Endothelial cell of umbilical vein (primary cell): ENCODE measurements around the gene AMH. TPM values are rescaled to one million over a fixed set of nuclear protein-coding genes. Genes with fewer than 3 reads are reported as not detected.

Source experiments
- BruUV-seq: library from RNA; stranded (reverse); fragments of 400-500 nt; replicated peaks from 2 replicates; lab custom pipeline; 2021; lab: Mats Ljungman, UMichigan
- CTCF ChIA-PET: fragments of 300-600, 350-600 bp; sonication (Branson Sonifier 250); formaldehyde crosslinking; loops from one replicate; lab custom pipeline; 2021; ENCODE audit warnings: antibody characterized with exemption, inconsistent platforms; lab: Charles Lee
- POLR2A ChIA-PET: fragments of 300-600, 350-600 bp; sonication (Branson Sonifier 250); formaldehyde crosslinking; loops from one replicate; lab custom pipeline; 2021; ENCODE audit warnings: antibody characterized with exemption, inconsistent platforms; lab: Charles Lee
- DNase-seq: peaks from one replicate; pipeline ENCODE4 v3.0.0-alpha.2; 2011; ENCODE audit warnings: low read depth, low spot score
- FAIRE-seq: peaks from 2 replicates; lab custom pipeline; 2011; peaks lifted over from hg19 to GRCh38; lab: Jason Lieb, UNC
- H2AFZ ChIP-seq: 2 replicates; pipeline ENCODE4 v1.6.0; 2012; ENCODE audit warnings: low read depth, low read length, control low read depth, inconsistent platforms
- H3K27ac ChIP-seq: 2 replicates; pipeline ENCODE4 v1.5.1; 2011; ENCODE audit warnings: low read depth, mild to moderate bottlenecking, control low read depth, low read length, moderate library complexity; ENCODE audit not compliant: insufficient read depth
- H3K27me3 ChIP-seq, 2 experiments: 2 replicates each; pipeline versions ENCODE4 v1.6.0 to v1.6.1; 2011; ENCODE audit warnings: low read length in 2 of 2, mixed read lengths in 1 of 2; ENCODE audit not compliant: control insufficient read depth in 2 of 2, insufficient read depth in 2 of 2
- H3K36me3 ChIP-seq, 2 experiments: 2 replicates in 1 of 2; 3 replicates in 1 of 2; pipeline ENCODE4 v1.5.1; 2011; ENCODE audit warnings: low read length in 2 of 2, mild to moderate bottlenecking in 1 of 2, moderate library complexity in 1 of 2; ENCODE audit not compliant: control insufficient read depth in 2 of 2, insufficient read depth in 2 of 2; ENCODE audit errors: extremely low read depth in 1 of 2
- H3K4me1 ChIP-seq: 3 replicates; pipeline ENCODE4 v1.5.1; 2011; ENCODE audit warnings: mild to moderate bottlenecking, low read length; ENCODE audit not compliant: control insufficient read depth, insufficient read depth; ENCODE audit errors: extremely low read depth
- H3K4me2 ChIP-seq: 2 replicates; pipeline ENCODE4 v1.6.1; 2011; ENCODE audit warnings: low read length, control low read depth, mixed read lengths; ENCODE audit not compliant: insufficient read depth
- H3K4me3 ChIP-seq, 3 experiments: fragments of 200-600 bp in 1 of 3; sonication (generic), shearing (Covaris generic) in 1 of 3; replicated peaks in 1 of 3; 2 replicates each; pipeline ENCODE4 v1.5.1; 2011 to 2016; ENCODE audit warnings: control low read depth in 3 of 3, low read length in 3 of 3, mild to moderate bottlenecking in 2 of 3, inconsistent platforms in 1 of 3, low read depth in 1 of 3, moderate library complexity in 1 of 3; ENCODE audit not compliant: insufficient read depth in 1 of 3
- H3K79me2 ChIP-seq: 2 replicates; pipeline ENCODE4 v1.6.0; 2012; ENCODE audit warnings: low read length, inconsistent platforms; ENCODE audit not compliant: control insufficient read depth, insufficient read depth
- H3K9ac ChIP-seq: replicated peaks from 2 replicates; pipeline ENCODE3; 2011; ENCODE audit warnings: low read length, control low read depth; ENCODE audit not compliant: insufficient read depth; ENCODE audit errors: extremely low read depth
- H3K9me1 ChIP-seq: replicated peaks from 3 replicates; pipeline ENCODE4 v1.6.0; 2011; ENCODE audit warnings: mild to moderate bottlenecking, low read length; ENCODE audit not compliant: control insufficient read depth, insufficient read depth; ENCODE audit errors: extremely low read depth
- H3K9me3 ChIP-seq: replicated peaks from 2 replicates; pipeline ENCODE4 v1.5.1; 2012; ENCODE audit warnings: low read length, inconsistent platforms; ENCODE audit not compliant: control insufficient read depth, insufficient read depth
- H4K20me1 ChIP-seq: replicated peaks from 2 replicates; pipeline ENCODE3; 2011; ENCODE audit warnings: mild to moderate bottlenecking, low read length; ENCODE audit not compliant: control insufficient read depth, insufficient read depth; ENCODE audit errors: extremely low read depth
- CTCF ChIP-seq, 2 donors: IDR thresholded peaks; 1 replicate in 1 of 2; 2 replicates in 1 of 2; pipeline ENCODE4 v1.5.1; 2011; ENCODE audit warnings: low read length in 2 of 2, mild to moderate bottlenecking in 2 of 2, moderate library complexity in 2 of 2, control low read depth in 1 of 2, inconsistent platforms in 1 of 2, low read depth in 1 of 2; ENCODE audit not compliant: insufficient read depth in 1 of 2; ENCODE audit errors: extremely low read depth in 1 of 2
- EZH2 ChIP-seq: IDR thresholded peaks from 2 replicates; pipeline ENCODE4 v1.6.1; 2012; ENCODE audit warnings: borderline replicate concordance, low read depth, mild to moderate bottlenecking, moderate library complexity, low read length, inconsistent platforms; ENCODE audit not compliant: severe bottlenecking
- FOS ChIP-seq: IDR thresholded peaks from 2 replicates; pipeline ENCODE4 v1.6.1; 2011; ENCODE audit warnings: mild to moderate bottlenecking, low read length, moderate library complexity, borderline replicate concordance; ENCODE audit not compliant: insufficient read depth
- GATA2 ChIP-seq: IDR thresholded peaks from 2 replicates; pipeline ENCODE4 v1.7.0; 2011; ENCODE audit warnings: low read depth, mild to moderate bottlenecking, moderate library complexity, mixed read lengths, low read length; ENCODE audit not compliant: insufficient read length, insufficient read depth
- JUN ChIP-seq: IDR thresholded peaks from 2 replicates; pipeline ENCODE4 v1.6.1; 2011; ENCODE audit warnings: borderline replicate concordance, low read depth; ENCODE audit not compliant: insufficient read length, insufficient read depth
- MAX ChIP-seq: IDR thresholded peaks from 2 replicates; pipeline ENCODE4 v1.6.1; 2011; ENCODE audit not compliant: insufficient read depth, insufficient read length
- MYC ChIP-seq: IDR thresholded peaks from one replicate; pipeline ENCODE4 v1.6.1; 2011; ENCODE audit warnings: mild to moderate bottlenecking, low read depth, low read length
- POLR2A ChIP-seq: IDR thresholded peaks from 2 replicates; pipeline ENCODE4 v1.6.1; 2012; ENCODE audit warnings: low read depth, mild to moderate bottlenecking, control low read depth, low read length
- POLR2AphosphoS5 ChIP-seq: IDR thresholded peaks from 2 replicates; pipeline ENCODE4 v1.6.1; 2012; ENCODE audit warnings: low read depth, mild to moderate bottlenecking, control low read depth, low read length, moderate library complexity; ENCODE audit not compliant: insufficient read depth
- dilution Hi-C: fragments of 300-500 bp; cut with MboI; formaldehyde crosslinking; loops from one replicate; pipeline ENCODE4 v1.15.0; 2019; ENCODE audit warnings: low sequenced_read_pairs; ENCODE audit not compliant: extremely low pct_ligation_motif_present
- intact Hi-C: fragments of 100-400 bp; cut with micrococcal nuclease; formaldehyde crosslinking; loops from one replicate; pipeline ENCODE4 v1.10.0; 2022
- polyA plus RNA-seq, 4 experiments: library from polyadenylated mRNA; depleted of rRNA in 3 of 4; stranded (reverse) in 3 of 4; unstranded in 1 of 4; fragments of >200 nt; gene quantifications; 2 replicates each; pipeline versions ENCODE4 v1.2.1 to v1.2.3, GENCODE V29; 2011 to 2012; ENCODE audit warnings: missing spikeins in 1 of 4
- total RNA-seq: library from RNA; stranded (reverse); gene quantifications from 2 replicates; pipeline ENCODE4 v1.2.3, GENCODE V29; 2021

The AMH gene
- total and polyA plus RNA-seq, 2 donors (not counting 3 experiments of a cell fraction or from before 2014, with no cell fraction given) = 3.3 to 9.6 TPM

GRCh38 chr19:2230807-2231533 lies 18.2 kb upstream of the AMH start:
- ChIA-PET CTCF (interaction anchor here (1.9 to 3.0 kb wide), 2 partner anchors 10 to 75 kb away, joined by 4 to 17 read pairs; no protein-coding TSS in a partner anchor), POLR2A (interaction anchor here (0.5 kb wide), 1 partner anchor 73 kb away, joined by 3 read pairs; no protein-coding TSS in a partner anchor)
- H3K4me3 ChIP-seq = no peak overlapping the region
- BruUV-seq = no TSS peak
- H2AFZ ChIP-seq = no peak overlapping the region
- no peak for TF ChIP-seq POLR2AphosphoS5
- no peak for TF ChIP-seq FOS
- no peak for TF ChIP-seq GATA2
- no peak for TF ChIP-seq MYC
- TF ChIP-seq CTCF (IDR thresholded peaks at IDR 0.05; ENCODE audit: extremely low read depth in 1 of 2, insufficient read depth in 1 of 2, low read depth in 1 of 2, low read length in 2 of 2) = no peak
- no peak for TF ChIP-seq POLR2A
- TF ChIP-seq EZH2 = no peak
- TF ChIP-seq MAX = no peak
- no peak for TF ChIP-seq JUN
- H3K9me3 ChIP-seq = no peaks in the 10 kb centered on the region
- dilution Hi-C loops = no loop called here
- DNase-seq (no peak), FAIRE-seq (no peak)
- H3K36me3 ChIP-seq = peaks cover 0 to 35% of the 10 kb centered on the region in 2 experiments
- peaks cover 4% of the 10 kb centered on the region for H3K4me1 ChIP-seq
- no peaks in the 10 kb centered on the region for H3K9me1 ChIP-seq
- H3K9ac ChIP-seq = no peak overlapping the region
- H3K27ac ChIP-seq = no peak overlapping the region
- no peaks in the 10 kb centered on the region for H4K20me1 ChIP-seq
- H3K4me2 ChIP-seq = no peak overlapping the region
- peaks cover 28% of the 10 kb centered on the region for H3K79me2 ChIP-seq
- intact Hi-C loops = no loop called here
- H3K27me3 ChIP-seq = no peaks in the 10 kb centered on the region
